ENCODE measurements around the gene HERPUD1. TPM values are rescaled to one million over a fixed set of nuclear protein-coding genes. Genes with fewer than 3 reads are reported as not detected.

Gene HERPUD1
- polyA plus RNA-seq, 2 of the 4 experiments (the other 2 are of a cell fraction) = 65.8 to 140 TPM

GRCh38 chr16:56980201-56980535 lies 48.2 kb downstream of the HERPUD1 start (continued):
- no peak for TF ChIP-seq HOXB13 (CRISPR knock-in tag; IDR thresholded peaks at IDR 0.05; ENCODE audit: low read depth)
- no peak for TF ChIP-seq JUN (IDR thresholded peaks at IDR 0.05)
- no peak for TF ChIP-seq NR3C1 (IDR thresholded peaks at IDR 0.05)

GRCh38 chr16:56980792-56981724 lies 49.1 kb downstream of the HERPUD1 start:
- no peak overlapping the region for H3K4me2 ChIP-seq
- H3K4me1 ChIP-seq = peaks cover 24% of the 10 kb centered on the region
- FAIRE-seq = no peak
- DNase-seq (ENCODE audit: low read depth in 1 of 2, low spot score in 1 of 2) = no peak
- ChIA-PET POLR2A (no interaction called here), CTCF (interaction anchor here (1.1 kb wide), 1 partner anchor 8 kb away, joined by 3 read pairs; the partner anchor contains the start of gene NLRC5)
- H3K4me3 ChIP-seq = no peak overlapping the region
- 83% methylated on average over 16 of the region's 16 CpGs for WGBS (ENCODE audit: missing lambda C conversion rate)
- TF ChIP-seq POLR2A (IDR thresholded peaks at IDR 0.05; ENCODE audit: low read length) = no peak
- TF ChIP-seq ZNF302 (CRISPR knock-in tag; IDR thresholded peaks at IDR 0.05) = no peak
- TF ChIP-seq HMGXB4 (CRISPR knock-in tag; IDR thresholded peaks at IDR 0.05; ENCODE audit: borderline replicate concordance) = no peak
- TF ChIP-seq MAZ (IDR thresholded peaks at IDR 0.05; ENCODE audit: borderline replicate concordance, low read depth, low read length) = no peak
- no peak for TF ChIP-seq CBX8 (IDR thresholded peaks at IDR 0.05)
- no peak for TF ChIP-seq HOXB5 (CRISPR knock-in tag; IDR thresholded peaks at IDR 0.05)
- TF ChIP-seq RNF2 (IDR thresholded peaks at IDR 0.05; ENCODE audit: borderline replicate concordance, low read depth) = no peak
- TF ChIP-seq ESRRA (IDR thresholded peaks at IDR 0.05; ENCODE audit: borderline replicate concordance, low read length) = no peak
- no peak for TF ChIP-seq CEBPB (IDR thresholded peaks at IDR 0.05)
- TF ChIP-seq CHD4 (IDR thresholded peaks at IDR 0.05; ENCODE audit: borderline replicate concordance) = no peak
- TF ChIP-seq KDM1A (IDR thresholded peaks at IDR 0.05; ENCODE audit: low read depth) = no peak
- TF ChIP-seq FOSB (CRISPR knock-in tag; IDR thresholded peaks at IDR 0.05) = no peak
- TF ChIP-seq NFE2L2 (conservative IDR thresholded peaks at IDR 0.05; ENCODE audit: low read length) = no peak
- no peaks in the 10 kb centered on the region for H3K9me3 ChIP-seq
- H3K27ac ChIP-seq = no peak overlapping the region
- no peak for ATAC-seq

GRCh38 chr16:56981729-56982271 lies 49.9 kb downstream of the HERPUD1 start:
- TF ChIP-seq CHD2 (IDR thresholded peaks at IDR 0.05; ENCODE audit: low read length, partially characterized antibody) (no peak), HOXB13 (CRISPR knock-in tag; IDR thresholded peaks at IDR 0.05; ENCODE audit: low read depth) (no peak)
- H3K4me3 ChIP-seq = no peak overlapping the region
- ATAC-seq (no peak), FAIRE-seq (no peak), DNase-seq (ENCODE audit: low read depth in 1 of 2, low spot score in 1 of 2) (no peak)
- no peak overlapping the region for H3K4me2 ChIP-seq
- no peak overlapping the region for H3K27ac ChIP-seq
- POLR2A ChIA-PET = no interaction called here
- no peaks in the 10 kb centered on the region for H3K9me3 ChIP-seq
- WGBS (ENCODE audit: missing lambda C conversion rate) = 72% methylated on average over 12 of the region's 12 CpGs
- H3K4me1 ChIP-seq = peaks cover 26% of the 10 kb centered on the region
- CTCF ChIA-PET = interaction anchor here (1.6 to 1.9 kb wide), 2 partner anchors 9 to 18 kb away, joined by 4 to 6 read pairs; no protein-coding TSS in a partner anchor

- POLR2A ChIA-PET = no interaction called here
- FAIRE-seq (no peak), ATAC-seq (no peak), DNase-seq (ENCODE audit: low read depth in 1 of 2, low spot score in 1 of 2) (no peak)
- Histone ChIP-seq H3K27ac (no peak overlapping the region; a peak in 1 of 6 replicates), H3K4me2 (no peak overlapping the region), H3K4me3 (no peak overlapping the region), H3K4me1 (peaks cover 26% of the 10 kb centered on the region), H3K9me3 (no peaks in the 10 kb centered on the region)
- WGBS (ENCODE audit: missing lambda C conversion rate) = 62% methylated on average over 2 of the region's 2 CpGs
- CTCF ChIA-PET = interaction anchor here (0.8 to 1.9 kb wide), 4 partner anchors 9 to 101 kb away, joined by 3 to 6 read pairs (median 4); no protein-coding TSS in a partner anchor
- TF ChIP-seq TFCP2L1 (CRISPR knock-in tag; IDR thresholded peaks at IDR 0.05) (no peak), EP300 (IDR thresholded peaks at IDR 0.05) (no peak), POLR2A (IDR thresholded peaks at IDR 0.05; ENCODE audit: low read length) (no peak), ZFP36 (IDR thresholded peaks at IDR 0.05; ENCODE audit: borderline replicate concordance, partially characterized antibody) (no peak), BCL3 (IDR thresholded peaks at IDR 0.05) (no peak), EHF (CRISPR knock-in tag; IDR thresholded peaks at IDR 0.05) (no peak), PHF8 (IDR thresholded peaks at IDR 0.05; ENCODE audit: borderline replicate concordance, low read depth) (no peak), HOXB5 (CRISPR knock-in tag; IDR thresholded peaks at IDR 0.05) (no peak), CEBPB (IDR thresholded peaks at IDR 0.05) (no peak), CBX8 (IDR thresholded peaks at IDR 0.05) (no peak), HEYL (CRISPR knock-in tag; IDR thresholded peaks at IDR 0.05) (no peak), USF2 (IDR thresholded peaks at IDR 0.05) (no peak), MYC (IDR thresholded peaks at IDR 0.05; ENCODE audit: borderline replicate concordance, low read length) (no peak), HOXA7 (CRISPR knock-in tag; IDR thresholded peaks at IDR 0.05) (no peak), KDM5A (IDR thresholded peaks at IDR 0.05) (no peak), NR3C1 (IDR thresholded peaks at IDR 0.05) (no peak), RCOR1 (IDR thresholded peaks at IDR 0.05; ENCODE audit: low read depth, low read length) (no peak)
Measured at GRCh38 chr16:56982695-56983094, 50.8 kb downstream of the HERPUD1 start.
